NCI-H1694 (cell line): ENCODE results near the gene KRTAP8-1.

Source experiments
- DNase-seq: peaks from one replicate; lab custom pipeline; 2025; lab: John Stamatoyannopoulos, UW

KRTAP8-1 gene

GRCh38 chr21:30813174-30813573 is at the start of gene KRTAP8-1:
KRTAP8-1 (minus strand) TSS chr21:30813274; CDS start chr21:30813220, 54 bp downstream.
- no peak for DNase-seq

GRCh38 chr21:30847627-30848500 is 34.8 kb upstream of the KRTAP8-1 start:
- no peak for DNase-seq

- DNase-seq = no peak
These were observed 29.9 kb upstream of the KRTAP8-1 start for GRCh38 chr21:30842990-30843389.

- peak; percentile 9 for DNase-seq
These were observed 26.2 kb upstream of the KRTAP8-1 start for GRCh38 chr21:30839304-30839703.

- no peak for DNase-seq
These were observed 25.5 kb upstream of the KRTAP8-1 start for GRCh38 chr21:30838536-30838935.

- peak; percentile 55 for DNase-seq
These were observed 18.2 kb upstream of the KRTAP8-1 start for GRCh38 chr21:30831194-30831765.

- no peak for DNase-seq
These were observed 16.6 kb upstream of the KRTAP8-1 start, which contains the start of gene KRTAP7-1 for GRCh38 chr21:30829659-30830058. KRTAP7-1 (minus strand) TSS chr21:30829759; CDS start chr21:30829698, 61 bp downstream.

GRCh38 chr21:30818837-30819610 is 6.0 kb upstream of the KRTAP8-1 start:
- DNase-seq = no peak

GRCh38 chr21:30800605-30801004 is 12.5 kb downstream of the KRTAP8-1 start:
- DNase-seq = no peak

- no peak for DNase-seq
These were observed 19.3 kb downstream of the KRTAP8-1 start for GRCh38 chr21:30793581-30794314.

GRCh38 chr21:30779249-30779648 is 33.8 kb downstream of the KRTAP8-1 start:
- no peak for DNase-seq

- DNase-seq = no peak
These were observed 43.2 kb downstream of the KRTAP8-1 start for GRCh38 chr21:30769724-30770431.
